ENCODE measurements around the gene TFR2. TPM values are rescaled to one million over a fixed set of nuclear protein-coding genes. Genes with fewer than 3 reads are reported as not detected.

The TFR2 gene
- total RNA-seq, 1 donor from 2014 or later: 0.50 TPM

DNA sequence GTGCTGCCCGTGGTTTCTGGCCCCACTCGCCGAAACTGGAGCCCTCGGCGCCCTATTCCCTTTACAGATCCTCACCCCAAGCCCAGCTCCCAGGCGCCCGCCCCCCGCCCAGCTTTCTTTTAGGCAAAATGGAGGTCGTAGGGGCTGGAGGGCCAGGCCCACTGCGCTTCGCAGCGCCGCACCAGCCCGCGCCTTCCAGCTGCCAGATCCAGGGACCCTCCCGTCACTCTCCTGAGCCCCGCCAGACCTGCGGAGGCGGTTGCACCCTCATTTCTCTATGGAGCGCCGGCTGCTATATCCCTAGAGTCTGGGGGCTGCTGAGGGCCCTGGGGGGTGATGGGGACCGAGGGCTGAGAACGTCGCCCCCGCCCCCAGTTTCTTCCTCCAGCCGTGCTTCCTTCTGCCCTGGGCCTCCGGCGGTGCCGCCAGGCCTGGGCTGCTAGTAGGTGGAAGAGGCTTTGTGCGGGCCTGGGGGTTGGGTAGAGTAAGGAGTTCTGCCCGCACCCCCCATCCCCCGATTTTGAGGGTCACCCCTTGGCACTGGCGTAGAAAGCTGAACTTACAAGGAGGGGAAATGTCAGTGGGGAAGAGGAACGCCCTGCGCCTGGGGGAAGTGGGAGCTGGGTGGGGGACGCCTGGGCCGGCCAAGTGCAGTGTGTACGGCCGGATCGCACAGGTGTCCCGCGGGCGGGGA is 33.2 kb upstream of the TFR2 start:
- peaks cover 47% of the 10 kb centered on the region for H3K79me2 ChIP-seq (ENCODE audit: insufficient read depth, low read length)
- H3K27me3 ChIP-seq (ENCODE audit: insufficient read depth, low read length): no peaks in the 10 kb centered on the region
- peaks cover 6% of the 10 kb centered on the region for H3K27me3 Mint-ChIP-seq (ENCODE audit: low read depth, unreplicated experiment)
- no peak for DNase-seq (ENCODE audit: low read depth)
- TF ChIP-seq, protein P1, sequence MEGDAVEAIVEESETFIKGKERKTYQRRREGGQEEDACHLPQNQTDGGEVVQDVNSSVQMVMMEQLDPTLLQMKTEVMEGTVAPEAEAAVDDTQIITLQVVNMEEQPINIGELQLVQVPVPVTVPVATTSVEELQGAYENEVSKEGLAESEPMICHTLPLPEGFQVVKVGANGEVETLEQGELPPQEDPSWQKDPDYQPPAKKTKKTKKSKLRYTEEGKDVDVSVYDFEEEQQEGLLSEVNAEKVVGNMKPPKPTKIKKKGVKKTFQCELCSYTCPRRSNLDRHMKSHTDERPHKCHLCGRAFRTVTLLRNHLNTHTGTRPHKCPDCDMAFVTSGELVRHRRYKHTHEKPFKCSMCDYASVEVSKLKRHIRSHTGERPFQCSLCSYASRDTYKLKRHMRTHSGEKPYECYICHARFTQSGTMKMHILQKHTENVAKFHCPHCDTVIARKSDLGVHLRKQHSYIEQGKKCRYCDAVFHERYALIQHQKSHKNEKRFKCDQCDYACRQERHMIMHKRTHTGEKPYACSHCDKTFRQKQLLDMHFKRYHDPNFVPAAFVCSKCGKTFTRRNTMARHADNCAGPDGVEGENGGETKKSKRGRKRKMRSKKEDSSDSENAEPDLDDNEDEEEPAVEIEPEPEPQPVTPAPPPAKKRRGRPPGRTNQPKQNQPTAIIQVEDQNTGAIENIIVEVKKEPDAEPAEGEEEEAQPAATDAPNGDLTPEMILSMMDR (IDR thresholded peaks at IDR 0.05; ENCODE audit: insufficient read depth, low read depth, low read length): no peak
- TF ChIP-seq EZH2 (IDR thresholded peaks at IDR 0.05; ENCODE audit: insufficient read depth, low read length): no peak
- H3K4me2 ChIP-seq (ENCODE audit: low read length): peak overlapping the region; percentile 85
- H4K20me1 ChIP-seq (ENCODE audit: insufficient read depth, low read length): peaks cover 37% of the 10 kb centered on the region
- peak overlapping the region; percentile 83 for H3K4me3 ChIP-seq (ENCODE audit: insufficient read depth, low read depth, low read length)
- H2AFZ ChIP-seq (ENCODE audit: low read depth, low read length): no peak overlapping the region
- no peaks in the 10 kb centered on the region for H3K9me3 Mint-ChIP-seq (ENCODE audit: unreplicated experiment)
- H3K27ac ChIP-seq (ENCODE audit: low read depth, low read length): peak overlapping the region; percentile 50
- H3K4me1 Mint-ChIP-seq (ENCODE audit: low read depth, unreplicated experiment): peaks cover 4% of the 10 kb centered on the region
- FAIRE-seq: no peak
- peaks cover 7% of the 10 kb centered on the region for H3K36me3 Mint-ChIP-seq (ENCODE audit: low read depth, unreplicated experiment)
- peak overlapping the region; percentile 92 for H3K9ac ChIP-seq (ENCODE audit: low read length)
- H3K4me1 ChIP-seq (ENCODE audit: insufficient read depth, low read length): peaks cover 5% of the 10 kb centered on the region
- H3K4me3 Mint-ChIP-seq (ENCODE audit: unreplicated experiment): peak overlapping the region; percentile 90
- H3K27ac Mint-ChIP-seq (ENCODE audit: unreplicated experiment): peak overlapping the region; percentile 83
- no peaks in the 10 kb centered on the region for H3K36me3 ChIP-seq (ENCODE audit: insufficient read depth, low read length)
- no peaks in the 10 kb centered on the region for H3K9me3 ChIP-seq (ENCODE audit: insufficient read depth, low read depth, low read length)

DNA sequence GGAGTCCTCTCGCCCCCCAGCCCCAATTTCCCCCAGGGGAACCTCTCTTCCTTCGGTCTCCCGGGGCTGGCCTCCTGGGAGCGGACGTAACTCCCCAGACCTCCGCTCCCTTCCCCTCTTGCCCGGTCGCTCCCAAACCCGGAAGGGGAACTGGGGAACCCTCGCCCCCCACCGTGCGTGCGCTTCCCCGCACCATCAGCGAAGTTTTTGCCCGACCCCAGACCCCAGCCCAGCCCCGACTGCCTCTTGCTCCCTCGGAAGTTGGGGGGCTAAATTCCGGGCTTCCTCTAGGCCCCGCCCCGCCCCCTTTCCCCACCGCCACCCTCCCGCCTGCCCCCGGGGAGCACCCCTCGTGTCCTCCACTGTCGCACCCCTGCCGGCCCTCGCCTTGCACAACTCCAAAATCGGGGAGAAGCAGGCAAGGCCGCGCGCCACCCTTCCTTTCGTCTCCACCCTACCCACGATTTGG is 32.6 kb upstream of the TFR2 start:
- Mint-ChIP-seq H3K27ac (ENCODE audit: unreplicated experiment) (peak overlapping the region; percentile 62), H3K4me3 (ENCODE audit: unreplicated experiment) (peak overlapping the region; percentile 90), H3K9me3 (ENCODE audit: unreplicated experiment) (no peaks in the 10 kb centered on the region), H3K27me3 (ENCODE audit: low read depth, unreplicated experiment) (peaks cover 6% of the 10 kb centered on the region), H3K4me1 (ENCODE audit: low read depth, unreplicated experiment) (peaks cover 4% of the 10 kb centered on the region), H3K36me3 (ENCODE audit: low read depth, unreplicated experiment) (peaks cover 9% of the 10 kb centered on the region)
- Histone ChIP-seq H3K4me2 (ENCODE audit: low read length) (peak overlapping the region; percentile 85), H3K36me3 (ENCODE audit: insufficient read depth, low read length) (no peaks in the 10 kb centered on the region), H3K27me3 (ENCODE audit: insufficient read depth, low read length) (no peaks in the 10 kb centered on the region), H3K4me1 (ENCODE audit: insufficient read depth, low read length) (peaks cover 5% of the 10 kb centered on the region), H3K4me3 (ENCODE audit: insufficient read depth, low read depth, low read length) (peak overlapping the region; percentile 83), H3K9me3 (ENCODE audit: insufficient read depth, low read depth, low read length) (no peaks in the 10 kb centered on the region), H2AFZ (ENCODE audit: low read depth, low read length) (peak overlapping the region; percentile 80), H3K79me2 (ENCODE audit: insufficient read depth, low read length) (peaks cover 47% of the 10 kb centered on the region), H4K20me1 (ENCODE audit: insufficient read depth, low read length) (peaks cover 31% of the 10 kb centered on the region), H3K9ac (ENCODE audit: low read length) (peak overlapping the region; percentile 92), H3K27ac (ENCODE audit: low read depth, low read length) (peak overlapping the region; percentile 99)
- no peak for TF ChIP-seq EZH2 (IDR thresholded peaks at IDR 0.05; ENCODE audit: insufficient read depth, low read length)
- TF ChIP-seq, protein P1 (IDR thresholded peaks at IDR 0.05; ENCODE audit: insufficient read depth, low read depth, low read length): no peak
- FAIRE-seq (no peak), DNase-seq (ENCODE audit: low read depth) (peak; percentile 20)
